ENCODE data around the gene ARL8B. TPM values are rescaled to one million over a fixed set of nuclear protein-coding genes. Genes with fewer than 3 reads are reported as not detected.

ARL8B gene
- total RNA-seq, 1 experiment from 2014 or later, result 51.8 TPM

DNA sequence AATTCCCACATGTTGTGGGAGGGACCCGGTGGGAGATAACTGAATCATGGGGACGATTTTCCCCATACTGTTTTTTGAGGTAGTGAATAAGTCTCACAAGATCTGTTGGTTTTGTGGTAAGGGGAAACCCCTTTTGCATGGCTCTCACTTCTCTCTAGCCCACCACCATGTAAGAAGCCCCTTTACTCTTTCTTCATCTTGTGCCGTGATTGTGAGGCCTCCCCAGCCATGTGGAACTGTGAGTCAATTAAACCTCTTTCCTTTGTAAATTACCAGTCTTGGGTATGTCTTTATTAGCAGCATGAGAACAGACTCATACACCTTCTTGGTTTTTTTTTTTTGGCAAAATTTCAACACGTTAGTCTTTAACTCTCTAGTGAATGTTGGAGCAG is 18.1 kb downstream of the ARL8B start:
- in situ Hi-C loops (cut with HindIII; ENCODE audit: low pct_unique_long_range_greater_than_20kb, low sequenced_read_pairs), result no loop called here
- POLR2A ChIA-PET, result no interaction called here
- Histone ChIP-seq H3K9me3 (ENCODE audit: control insufficient read depth, insufficient read depth, low read depth, low read length) (no peaks in the 10 kb centered on the region), H3K27me3 (ENCODE audit: control insufficient read depth, insufficient read depth, low read length) (no peaks in the 10 kb centered on the region), H3K4me1 (ENCODE audit: control insufficient read depth, insufficient read depth, low read length) (peaks cover 18% of the 10 kb centered on the region), H3K27ac (ENCODE audit: low read length) (no peak overlapping the region), H3K36me3 (ENCODE audit: control insufficient read depth, insufficient read depth, low read length) (no peaks in the 10 kb centered on the region), H3K4me3 (ENCODE audit: low read depth in 2 of 2, low read length in 2 of 2) (no peak overlapping the region)
- BruUV-seq (replicated peaks), result no TSS peak
- CTCF ChIA-PET, result no interaction called here
- TF ChIP-seq POLR2AphosphoS5 (IDR thresholded peaks at IDR 0.05; ENCODE audit: low read depth, low read length), result no peak
- TF ChIP-seq, protein P1, sequence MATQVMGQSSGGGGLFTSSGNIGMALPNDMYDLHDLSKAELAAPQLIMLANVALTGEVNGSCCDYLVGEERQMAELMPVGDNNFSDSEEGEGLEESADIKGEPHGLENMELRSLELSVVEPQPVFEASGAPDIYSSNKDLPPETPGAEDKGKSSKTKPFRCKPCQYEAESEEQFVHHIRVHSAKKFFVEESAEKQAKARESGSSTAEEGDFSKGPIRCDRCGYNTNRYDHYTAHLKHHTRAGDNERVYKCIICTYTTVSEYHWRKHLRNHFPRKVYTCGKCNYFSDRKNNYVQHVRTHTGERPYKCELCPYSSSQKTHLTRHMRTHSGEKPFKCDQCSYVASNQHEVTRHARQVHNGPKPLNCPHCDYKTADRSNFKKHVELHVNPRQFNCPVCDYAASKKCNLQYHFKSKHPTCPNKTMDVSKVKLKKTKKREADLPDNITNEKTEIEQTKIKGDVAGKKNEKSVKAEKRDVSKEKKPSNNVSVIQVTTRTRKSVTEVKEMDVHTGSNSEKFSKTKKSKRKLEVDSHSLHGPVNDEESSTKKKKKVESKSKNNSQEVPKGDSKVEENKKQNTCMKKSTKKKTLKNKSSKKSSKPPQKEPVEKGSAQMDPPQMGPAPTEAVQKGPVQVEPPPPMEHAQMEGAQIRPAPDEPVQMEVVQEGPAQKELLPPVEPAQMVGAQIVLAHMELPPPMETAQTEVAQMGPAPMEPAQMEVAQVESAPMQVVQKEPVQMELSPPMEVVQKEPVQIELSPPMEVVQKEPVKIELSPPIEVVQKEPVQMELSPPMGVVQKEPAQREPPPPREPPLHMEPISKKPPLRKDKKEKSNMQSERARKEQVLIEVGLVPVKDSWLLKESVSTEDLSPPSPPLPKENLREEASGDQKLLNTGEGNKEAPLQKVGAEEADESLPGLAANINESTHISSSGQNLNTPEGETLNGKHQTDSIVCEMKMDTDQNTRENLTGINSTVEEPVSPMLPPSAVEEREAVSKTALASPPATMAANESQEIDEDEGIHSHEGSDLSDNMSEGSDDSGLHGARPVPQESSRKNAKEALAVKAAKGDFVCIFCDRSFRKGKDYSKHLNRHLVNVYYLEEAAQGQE (IDR thresholded peaks at IDR 0.05; ENCODE audit: insufficient read depth in 1 of 2, low read depth in 2 of 2, low read length in 1 of 2), result no peak
- TF ChIP-seq, protein P2, sequence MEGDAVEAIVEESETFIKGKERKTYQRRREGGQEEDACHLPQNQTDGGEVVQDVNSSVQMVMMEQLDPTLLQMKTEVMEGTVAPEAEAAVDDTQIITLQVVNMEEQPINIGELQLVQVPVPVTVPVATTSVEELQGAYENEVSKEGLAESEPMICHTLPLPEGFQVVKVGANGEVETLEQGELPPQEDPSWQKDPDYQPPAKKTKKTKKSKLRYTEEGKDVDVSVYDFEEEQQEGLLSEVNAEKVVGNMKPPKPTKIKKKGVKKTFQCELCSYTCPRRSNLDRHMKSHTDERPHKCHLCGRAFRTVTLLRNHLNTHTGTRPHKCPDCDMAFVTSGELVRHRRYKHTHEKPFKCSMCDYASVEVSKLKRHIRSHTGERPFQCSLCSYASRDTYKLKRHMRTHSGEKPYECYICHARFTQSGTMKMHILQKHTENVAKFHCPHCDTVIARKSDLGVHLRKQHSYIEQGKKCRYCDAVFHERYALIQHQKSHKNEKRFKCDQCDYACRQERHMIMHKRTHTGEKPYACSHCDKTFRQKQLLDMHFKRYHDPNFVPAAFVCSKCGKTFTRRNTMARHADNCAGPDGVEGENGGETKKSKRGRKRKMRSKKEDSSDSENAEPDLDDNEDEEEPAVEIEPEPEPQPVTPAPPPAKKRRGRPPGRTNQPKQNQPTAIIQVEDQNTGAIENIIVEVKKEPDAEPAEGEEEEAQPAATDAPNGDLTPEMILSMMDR (IDR thresholded peaks at IDR 0.05), result no peak
- no peak for TF ChIP-seq SIN3A (IDR thresholded peaks at IDR 0.05; ENCODE audit: borderline replicate concordance, insufficient read depth, low read depth, low read length)
- TF ChIP-seq TCF7L2 (IDR thresholded peaks at IDR 0.05; ENCODE audit: low read depth, low read length), result no peak
- ATAC-seq, result no peak
- DNase-seq (ENCODE audit: low read depth, low spot score), result no peak
- intact Hi-C loops (cut with micrococcal nuclease; ENCODE audit: unreplicated experiment), result no loop called here

DNA sequence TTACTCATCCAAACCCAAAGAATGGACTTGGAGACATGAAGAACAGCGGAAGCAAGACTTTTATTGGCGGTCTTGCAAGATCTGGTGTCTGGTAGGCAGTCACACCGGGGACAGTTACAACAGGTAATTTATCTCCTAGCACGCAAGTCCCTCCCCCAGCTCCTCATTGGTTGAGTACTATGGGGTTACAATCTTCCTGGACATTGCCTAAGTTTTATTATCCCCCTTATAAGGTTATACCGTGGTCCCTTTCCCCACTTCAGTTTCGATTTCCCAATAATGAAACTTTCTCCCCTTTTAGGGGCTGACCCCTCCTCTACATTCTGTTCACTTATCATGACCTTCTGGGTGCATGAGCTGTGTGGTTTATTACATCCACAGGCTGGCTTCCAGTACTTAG is 18.7 kb downstream of the ARL8B start:
- no peak overlapping the region for H3K4me3 ChIP-seq (ENCODE audit: low read depth in 2 of 2, low read length in 2 of 2)
- no peaks in the 10 kb centered on the region for H3K36me3 ChIP-seq (ENCODE audit: control insufficient read depth, insufficient read depth, low read length)
- H3K4me1 ChIP-seq (ENCODE audit: control insufficient read depth, insufficient read depth, low read length), result peaks cover 18% of the 10 kb centered on the region
- no peak overlapping the region for H3K27ac ChIP-seq (ENCODE audit: low read length)
- TF ChIP-seq POLR2AphosphoS5 (IDR thresholded peaks at IDR 0.05; ENCODE audit: low read depth, low read length) (no peak), SIN3A (IDR thresholded peaks at IDR 0.05; ENCODE audit: borderline replicate concordance, insufficient read depth, low read depth, low read length) (no peak), TCF7L2 (IDR thresholded peaks at IDR 0.05; ENCODE audit: low read depth, low read length) (no peak)
- TF ChIP-seq, protein P1 (IDR thresholded peaks at IDR 0.05; ENCODE audit: insufficient read depth in 1 of 2, low read depth in 2 of 2, low read length in 1 of 2), result no peak
- TF ChIP-seq, protein P2 (IDR thresholded peaks at IDR 0.05), result no peak
- DNase-seq (ENCODE audit: low read depth, low spot score) (no peak), ATAC-seq (no peak)
- no peaks in the 10 kb centered on the region for H3K27me3 ChIP-seq (ENCODE audit: control insufficient read depth, insufficient read depth, low read length)
- no TSS peak for BruUV-seq (replicated peaks)
- intact Hi-C loops (cut with micrococcal nuclease; ENCODE audit: unreplicated experiment) (no loop called here), in situ Hi-C loops (cut with HindIII; ENCODE audit: low pct_unique_long_range_greater_than_20kb, low sequenced_read_pairs) (no loop called here)
- H3K9me3 ChIP-seq (ENCODE audit: control insufficient read depth, insufficient read depth, low read depth, low read length), result no peaks in the 10 kb centered on the region
- ChIA-PET CTCF (no interaction called here), POLR2A (no interaction called here)
